Activated naive CD4-positive, alpha-beta T cell treated with anti-CD3 and anti-CD28 coated beads for 36 hours (primary cell): Measurements from ENCODE around the gene CABLES1. TPM values are rescaled to one million over a fixed set of nuclear protein-coding genes. Genes with fewer than 3 reads are reported as not detected.

Experiments used
- CTCF ChIA-PET: fragments of 350-600 bp; sonication (Branson Sonifier 250); formaldehyde crosslinking; loops from one replicate; lab custom pipeline; 2021; ENCODE audit warnings: antibody characterized with exemption; lab: Charles Lee
- DNase-seq: peaks from one replicate; pipeline ENCODE4 v3.0.0-alpha.2; 2020
- H3K27ac Mint-ChIP-seq: one replicate; pipeline ENCODE4 v1.8.0; 2021; ENCODE audit warnings: mild to moderate bottlenecking, mixed read lengths
- H3K27me3 Mint-ChIP-seq: one replicate; pipeline ENCODE4 v1.8.0; 2021; ENCODE audit warnings: low read depth, mixed read lengths
- H3K36me3 Mint-ChIP-seq: one replicate; pipeline ENCODE4 v1.8.0; 2021; ENCODE audit warnings: low read depth, mixed read lengths
- H3K4me1 Mint-ChIP-seq: one replicate; pipeline ENCODE4 v1.8.0; 2021; ENCODE audit warnings: low read depth, mixed read lengths
- H3K4me3 Mint-ChIP-seq: one replicate; pipeline ENCODE4 v1.8.0; 2021; ENCODE audit warnings: mild to moderate bottlenecking, moderate library complexity, mixed read lengths
- H3K9me3 Mint-ChIP-seq: one replicate; pipeline ENCODE4 v1.8.0; 2021; ENCODE audit warnings: mixed read lengths
- intact Hi-C: fragments of 100-400 bp; cut with micrococcal nuclease; formaldehyde crosslinking; loops from one replicate; pipeline ENCODE4 v1.15.1; 2023
- total RNA-seq, 2 experiments: library from RNA; stranded (reverse); gene quantifications; one replicate each; pipeline ENCODE4 v1.2.3, GENCODE V29; 2021

The CABLES1 gene
- total RNA-seq, 2 experiments from 2014 or later = 0.12 to 0.38 TPM

GRCh38 chr18:23115683-23116096, 19.6 kb upstream of the CABLES1 start:
- Mint-ChIP-seq H3K9me3 (peaks cover 10% of the 10 kb centered on the region), H3K36me3 (no peaks in the 10 kb centered on the region), H3K4me1 (peaks cover 15% of the 10 kb centered on the region), H3K4me3 (no peak overlapping the region), H3K27me3 (no peaks in the 10 kb centered on the region), H3K27ac (no peak overlapping the region)
- no peak for DNase-seq
- intact Hi-C loops = loop anchor here (5.0 kb wide), 1 partner anchor 88 kb away; no protein-coding TSS in a partner anchor
- CTCF ChIA-PET = interaction anchor here (0.5 to 0.7 kb wide), 3 partner anchors 14 to 82 kb away, joined by 3 to 6 read pairs (median 5); no protein-coding TSS in a partner anchor

GRCh38 chr18:23121133-23121532, 14.2 kb upstream of the CABLES1 start:
- Mint-ChIP-seq H3K27me3 (no peaks in the 10 kb centered on the region), H3K4me1 (no peaks in the 10 kb centered on the region), H3K4me3 (no peak overlapping the region), H3K27ac (no peak overlapping the region), H3K36me3 (no peaks in the 10 kb centered on the region), H3K9me3 (no peaks in the 10 kb centered on the region)
- intact Hi-C loops = no loop called here
- CTCF ChIA-PET = interaction anchor here (0.6 to 2.7 kb wide), 2 partner anchors 10 to 25 kb away, joined by 3 to 11 read pairs; no protein-coding TSS in a partner anchor
- no peak for DNase-seq

GRCh38 chr18:23122334-23123229, 12.7 kb upstream of the CABLES1 start:
- intact Hi-C loops = no loop called here
- no peak for DNase-seq
- Mint-ChIP-seq H3K4me1 (no peaks in the 10 kb centered on the region), H3K27me3 (no peaks in the 10 kb centered on the region), H3K4me3 (no peak overlapping the region), H3K27ac (no peak overlapping the region), H3K9me3 (no peaks in the 10 kb centered on the region), H3K36me3 (no peaks in the 10 kb centered on the region)
- CTCF ChIA-PET = interaction anchor here (0.7 to 2.7 kb wide), 3 partner anchors 8 to 244 kb away, joined by 3 to 11 read pairs (median 5); no protein-coding TSS in a partner anchor

- Mint-ChIP-seq H3K4me1 (no peaks in the 10 kb centered on the region), H3K27ac (no peak overlapping the region), H3K27me3 (no peaks in the 10 kb centered on the region), H3K4me3 (no peak overlapping the region), H3K36me3 (no peaks in the 10 kb centered on the region), H3K9me3 (no peaks in the 10 kb centered on the region)
- DNase-seq = no peak
- CTCF ChIA-PET = interaction anchor here (0.5 to 1.2 kb wide), 3 partner anchors 253 to 285 kb away, joined by 3 to 5 read pairs (median 3); no protein-coding TSS in a partner anchor
- intact Hi-C loops = no loop called here
Measured at GRCh38 chr18:23126376-23127056, 8.8 kb upstream of the CABLES1 start.

GRCh38 chr18:23127090-23127489, 8.2 kb upstream of the CABLES1 start:
- DNase-seq = no peak
- H3K27ac Mint-ChIP-seq = no peak overlapping the region
- H3K36me3 Mint-ChIP-seq = no peaks in the 10 kb centered on the region
- intact Hi-C loops = no loop called here
- no peaks in the 10 kb centered on the region for H3K4me1 Mint-ChIP-seq
- H3K27me3 Mint-ChIP-seq = peaks cover 5% of the 10 kb centered on the region
- no peaks in the 10 kb centered on the region for H3K9me3 Mint-ChIP-seq
- no peak overlapping the region for H3K4me3 Mint-ChIP-seq
- CTCF ChIA-PET = interaction anchor here (0.5 to 1.2 kb wide), 3 partner anchors 252 to 285 kb away, joined by 3 to 5 read pairs (median 4); no protein-coding TSS in a partner anchor

GRCh38 chr18:23129355-23130002, 5.8 kb upstream of the CABLES1 start:
- CTCF ChIA-PET = interaction anchor here (0.9 to 2.7 kb wide), 6 partner anchors 13 to 329 kb away, joined by 3 to 28 read pairs (median 4); no protein-coding TSS in a partner anchor
- Mint-ChIP-seq H3K4me3 (no peak overlapping the region), H3K27ac (no peak overlapping the region), H3K27me3 (peaks cover 20% of the 10 kb centered on the region), H3K36me3 (no peaks in the 10 kb centered on the region), H3K4me1 (peaks cover 6% of the 10 kb centered on the region), H3K9me3 (no peaks in the 10 kb centered on the region)
- no peak for DNase-seq
- intact Hi-C loops = loop anchor here (2.0 to 5.0 kb wide), 2 partner anchors 97 to 332 kb away; no protein-coding TSS in a partner anchor

GRCh38 chr18:23131693-23132319, 3.5 kb upstream of the CABLES1 start:
- peaks cover 28% of the 10 kb centered on the region for H3K27me3 Mint-ChIP-seq
- H3K27ac Mint-ChIP-seq = no peak overlapping the region
- DNase-seq = peak; percentile 75
- no peaks in the 10 kb centered on the region for H3K9me3 Mint-ChIP-seq
- peaks cover 14% of the 10 kb centered on the region for H3K4me1 Mint-ChIP-seq
- CTCF ChIA-PET = interaction anchor here (0.5 to 4.2 kb wide), 24 partner anchors 9 to 356 kb away, joined by 3 to 29 read pairs (median 4); no protein-coding TSS in a partner anchor
- H3K4me3 Mint-ChIP-seq = no peak overlapping the region
- intact Hi-C loops = loop anchor here (1.0 to 5.0 kb wide), 5 partner anchors 99 to 335 kb away; no protein-coding TSS in a partner anchor
- no peaks in the 10 kb centered on the region for H3K36me3 Mint-ChIP-seq

- Mint-ChIP-seq H3K36me3 (no peaks in the 10 kb centered on the region), H3K9me3 (no peaks in the 10 kb centered on the region), H3K4me1 (peaks cover 14% of the 10 kb centered on the region), H3K27ac (no peak overlapping the region), H3K27me3 (peaks cover 42% of the 10 kb centered on the region), H3K4me3 (peak overlapping the region; percentile 71)
- intact Hi-C loops = loop anchor here (1.0 to 5.0 kb wide), 5 partner anchors 97 to 371 kb away; partner anchors contain the start of genes RBBP8 and RIOK3
- CTCF ChIA-PET = interaction anchor here (0.7 to 4.2 kb wide), 7 partner anchors 32 to 282 kb away, joined by 3 to 29 read pairs (median 6); no protein-coding TSS in a partner anchor
- DNase-seq = peak; percentile 62
Measured at GRCh38 chr18:23133860-23134779, 1.2 kb upstream of the CABLES1 start.

- Mint-ChIP-seq H3K27me3 (peaks cover 42% of the 10 kb centered on the region), H3K4me1 (peaks cover 14% of the 10 kb centered on the region), H3K9me3 (no peaks in the 10 kb centered on the region), H3K36me3 (no peaks in the 10 kb centered on the region), H3K4me3 (peak overlapping the region; percentile 34), H3K27ac (no peak overlapping the region)
- CTCF ChIA-PET = interaction anchor here (0.9 kb wide), 1 partner anchor 33 kb away, joined by 3 read pairs; no protein-coding TSS in a partner anchor
- peak; percentile 15 for DNase-seq
- intact Hi-C loops = loop anchor here (2.0 to 5.0 kb wide), 3 partner anchors 203 to 452 kb away; partner anchors contain the start of genes NPC1 and RBBP8
Measured at GRCh38 chr18:23135550-23136325, 453 bp downstream of the CABLES1 start.
